Liver (tissue), 9 donors: ENCODE results near the gene TEX48. TPM values are rescaled to one million over a fixed set of nuclear protein-coding genes. Genes with fewer than 3 reads are reported as not detected.

ENCODE experiments used
- DNase-seq: peaks from one replicate; pipeline ENCODE4 v3.0.0-alpha.2; 2017; ENCODE audit warnings: low spot score
- H3K27ac ChIP-seq, 2 donors: one replicate each; pipeline ENCODE4 v1.7.0; 2013; ENCODE audit warnings: inconsistent platforms in 2 of 2, low read length in 2 of 2, control low read depth in 1 of 2, low read depth in 1 of 2, mild to moderate bottlenecking in 1 of 2
- H3K27me3 ChIP-seq, 4 donors: one replicate each; pipeline versions ENCODE4 v1.6.1 to v1.7.0; 2013; ENCODE audit warnings: low read length in 3 of 4, inconsistent platforms in 1 of 4, mild to moderate bottlenecking in 1 of 4, moderate library complexity in 1 of 4; ENCODE audit not compliant: control insufficient read depth in 4 of 4, insufficient read depth in 4 of 4
- H3K36me3 ChIP-seq, 4 donors: one replicate each; pipeline versions ENCODE4 v1.6.1 to v1.7.0; 2013; ENCODE audit warnings: low read length in 3 of 4, mild to moderate bottlenecking in 3 of 4, low read depth in 1 of 4, moderate library complexity in 1 of 4; ENCODE audit not compliant: control insufficient read depth in 4 of 4, insufficient read depth in 3 of 4
- H3K4me1 ChIP-seq, 4 donors: one replicate each; pipeline versions ENCODE4 v1.6.1 to v1.7.0; 2013; ENCODE audit warnings: low read length in 3 of 4, mild to moderate bottlenecking in 3 of 4, moderate library complexity in 1 of 4; ENCODE audit not compliant: control insufficient read depth in 4 of 4, insufficient read depth in 4 of 4
- H3K4me3 ChIP-seq, 3 donors: one replicate each; pipeline versions ENCODE4 v1.6.1 to v1.7.0; 2013; ENCODE audit warnings: low read length in 3 of 3, control low read depth in 1 of 3, low read depth in 1 of 3, mild to moderate bottlenecking in 1 of 3
- H3K9ac ChIP-seq, 2 donors: one replicate each; pipeline ENCODE4 v1.7.0; 2013; ENCODE audit warnings: low read length in 2 of 2, mild to moderate bottlenecking in 2 of 2, moderate library complexity in 2 of 2, control low read depth in 1 of 2, low read depth in 1 of 2
- H3K9me3 ChIP-seq, 4 donors: one replicate each; pipeline versions ENCODE4 v1.6.1 to v1.7.0; 2013; ENCODE audit warnings: low read length in 3 of 4; ENCODE audit not compliant: control insufficient read depth in 4 of 4
- ATF3 ChIP-seq: IDR thresholded peaks from 2 replicates; pipeline ENCODE4 v1.6.1; 2016; ENCODE audit warnings: antibody characterized with exemption
- CTCF ChIP-seq: fragments of 150-350 bp; IDR thresholded peaks from 2 replicates; pipeline ENCODE4 v1.5.1; 2017; ENCODE audit warnings: improper control_type of control experiment, low read depth, low read length; ENCODE audit not compliant: missing input control
- EGR1 ChIP-seq, 2 donors: IDR thresholded peaks; 2 replicates each; pipeline ENCODE4 v1.6.1; 2016 to 2018; ENCODE audit warnings: antibody characterized with exemption in 2 of 2, low read depth in 2 of 2
- FOXA1 ChIP-seq: IDR thresholded peaks from 2 replicates; pipeline ENCODE4 v1.6.1; 2016; ENCODE audit warnings: antibody characterized with exemption
- FOXA2 ChIP-seq: IDR thresholded peaks from 2 replicates; pipeline ENCODE4 v1.6.1; 2016; ENCODE audit warnings: antibody characterized with exemption
- GABPA ChIP-seq, 2 donors: IDR thresholded peaks in 1 of 2; conservative IDR thresholded peaks in 1 of 2; 2 replicates each; pipeline ENCODE4 v1.6.1; 2016; ENCODE audit warnings: antibody characterized with exemption in 2 of 2, mild to moderate bottlenecking in 1 of 2, moderate library complexity in 1 of 2
- HNF4A ChIP-seq, 2 donors: conservative IDR thresholded peaks; 2 replicates each; pipeline ENCODE4 v1.6.1; 2016; ENCODE audit warnings: antibody characterized with exemption in 2 of 2, mild to moderate bottlenecking in 2 of 2
- HNF4G ChIP-seq: IDR thresholded peaks from 2 replicates; pipeline ENCODE4 v1.6.1; 2016; ENCODE audit warnings: antibody characterized with exemption
- JUND ChIP-seq, 2 donors: IDR thresholded peaks; 2 replicates each; pipeline ENCODE4 v1.6.1; 2016; ENCODE audit warnings: antibody characterized with exemption in 2 of 2
- MAX ChIP-seq: IDR thresholded peaks from 2 replicates; pipeline ENCODE4 v1.6.1; 2016; ENCODE audit warnings: antibody characterized with exemption
- NR2F2 ChIP-seq: IDR thresholded peaks from 2 replicates; pipeline ENCODE4 v1.6.1; 2016; ENCODE audit warnings: antibody characterized with exemption
- RAD21 ChIP-seq, 2 donors: IDR thresholded peaks; 2 replicates each; pipeline ENCODE4 v1.6.1; 2016; ENCODE audit warnings: antibody characterized with exemption in 2 of 2, mild to moderate bottlenecking in 2 of 2
- REST ChIP-seq: IDR thresholded peaks from 2 replicates; pipeline ENCODE4 v1.6.1; 2016; ENCODE audit warnings: antibody characterized with exemption, mild to moderate bottlenecking
- RXRA ChIP-seq, 2 donors: IDR thresholded peaks; 2 replicates each; pipeline ENCODE4 v1.6.1; 2017 to 2018; ENCODE audit warnings: antibody characterized with exemption in 2 of 2, mild to moderate bottlenecking in 1 of 2
- SP1 ChIP-seq: IDR thresholded peaks from 2 replicates; pipeline ENCODE4 v1.6.1; 2018; ENCODE audit warnings: antibody characterized with exemption, mild to moderate bottlenecking
- TAF1 ChIP-seq: conservative IDR thresholded peaks from 2 replicates; pipeline ENCODE4 v1.6.1; 2016; ENCODE audit warnings: antibody characterized with exemption, mild to moderate bottlenecking
- YY1 ChIP-seq: IDR thresholded peaks from 2 replicates; pipeline ENCODE4 v1.6.1; 2016; ENCODE audit warnings: antibody characterized with exemption, mild to moderate bottlenecking
- ZBTB33 ChIP-seq: IDR thresholded peaks from 2 replicates; pipeline ENCODE4 v1.6.1; 2016; ENCODE audit warnings: antibody characterized with exemption
- WGBS: extraction: QIAGEN DNeasy Blood & Tissue Kit; methylation state at CpG from one replicate; pipeline ENCODE4 v1.1.7; 2013; 5-methylcytosine and 5-hydroxymethylcytosine counted together
- polyA plus RNA-seq, 2 donors: library from polyadenylated mRNA; stranded (reverse) in 1 of 2; unstranded in 1 of 2; fragments of 200-250 nt in 1 of 2; fragments of >200 nt in 1 of 2; fragmentation: Nextera tagmentation in 1 of 2; extraction: Ambion mirVana in 1 of 2; gene quantifications; one replicate each; pipeline versions ENCODE4 v1.2.1 to v1.2.3, GENCODE V29; 2013 to 2015
- total RNA-seq, 2 donors: library from RNA; depleted of rRNA; stranded (reverse); fragments of >200 nt; gene quantifications; one replicate each; pipeline ENCODE4 v1.2.3, GENCODE V29; 2014
- donor health status: healthy.
- donor health status: healthy.
- donor health status: healthy.
- donor health status: healthy.
- donor health status: healthy.

TEX48 gene
- total and polyA plus RNA-seq, 4 donors = not detected

- Histone ChIP-seq H3K9ac (no peak overlapping the region), H3K9me3 (peaks cover 0 to 4% (median 0%) of the 10 kb centered on the region in 4 donors), H3K27me3 (no peaks in the 10 kb centered on the region), H3K4me3 (no peak overlapping the region), H3K27ac (no peak overlapping the region), H3K4me1 (no peaks in the 10 kb centered on the region), H3K36me3 (no peaks in the 10 kb centered on the region)
- WGBS = 16% methylated on average over 1 of the region's 1 CpG
- TF ChIP-seq FOXA2 = no peak
- no peak for TF ChIP-seq MAX
- no peak for TF ChIP-seq HNF4A (conservative IDR thresholded peaks at IDR 0.05)
- TF ChIP-seq EGR1 (IDR thresholded peaks at IDR 0.05; ENCODE audit: low read depth in 2 of 2) = no peak
- no peak for TF ChIP-seq CTCF
- TF ChIP-seq HNF4G = no peak
- no peak for TF ChIP-seq SP1
- TF ChIP-seq NR2F2 = no peak
- no peak for DNase-seq
Observed at GRCh38 chr9:114671605-114672004, 10.4 kb downstream of the TEX48 start.

- no peaks in the 10 kb centered on the region for H3K4me1 ChIP-seq
- H3K9me3 ChIP-seq = peaks cover 0 to 4% (median 0%) of the 10 kb centered on the region in 4 donors
- H3K36me3 ChIP-seq = no peaks in the 10 kb centered on the region
- H3K27me3 ChIP-seq = no peaks in the 10 kb centered on the region
- TF ChIP-seq CTCF (no peak), RXRA (IDR thresholded peaks at IDR 0.05) (no peak), YY1 (no peak), JUND (IDR thresholded peaks at IDR 0.05) (no peak), TAF1 (no peak), FOXA2 (no peak), SP1 (no peak), FOXA1 (no peak), ATF3 (no peak), NR2F2 (no peak), HNF4A (conservative IDR thresholded peaks at IDR 0.05) (no peak), RAD21 (IDR thresholded peaks at IDR 0.05) (no peak), MAX (no peak), GABPA (IDR thresholded peaks at IDR 0.05 in 1 of 2, conservative IDR thresholded peaks at IDR 0.05 in 1 of 2) (no peak), ZBTB33 (no peak), REST (no peak), HNF4G (no peak), EGR1 (IDR thresholded peaks at IDR 0.05; ENCODE audit: low read depth in 2 of 2) (no peak)
- no peak overlapping the region for H3K4me3 ChIP-seq
- H3K27ac ChIP-seq = no peak overlapping the region
- H3K9ac ChIP-seq = no peak overlapping the region
- DNase-seq = no peak
Observed at GRCh38 chr9:114669961-114670360, 12.0 kb downstream of the TEX48 start.
